Erythroblast (primary cell): ENCODE data around the gene MINDY4B.

Source experiments
- GATA1 ChIP-seq: IDR thresholded peaks from 2 replicates; pipeline ENCODE4 v1.6.1; 2011; ENCODE audit warnings: low read depth, mild to moderate bottlenecking, control low read depth, low read length, moderate library complexity
- POLR2A ChIP-seq: IDR thresholded peaks from 2 replicates; pipeline ENCODE4 v1.6.1; 2011; ENCODE audit warnings: mild to moderate bottlenecking, low read length

DNA sequence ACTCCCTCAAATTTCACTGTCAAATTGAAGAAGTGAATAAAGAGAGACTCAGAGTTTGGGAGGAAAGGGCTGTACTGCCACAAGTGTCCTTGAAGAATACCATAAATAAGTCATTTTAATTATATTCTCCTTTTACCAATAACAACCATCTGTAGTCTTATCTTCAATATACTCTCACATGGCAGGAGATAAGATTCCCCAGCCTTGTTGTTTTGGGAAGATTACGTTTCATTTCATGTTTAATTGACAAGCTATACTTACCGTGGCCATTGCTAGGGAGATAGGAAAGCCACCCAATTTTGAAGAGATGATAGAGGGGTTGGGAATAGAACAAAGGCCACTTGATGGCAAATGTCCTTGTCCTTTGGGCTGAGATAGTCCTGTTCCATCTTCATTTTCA is 2.3 kb downstream of the MINDY4B start:
- no peak for TF ChIP-seq POLR2A
- no peak for TF ChIP-seq GATA1
